GM13977 (cell line): ENCODE results near the gene TRMT61A.

ENCODE experiments used
- DNase-seq: peaks from one replicate; pipeline ENCODE4 v3.0.0; 2012; ENCODE audit warnings: low spot score
- CTCF ChIP-seq: IDR thresholded peaks from 2 replicates; pipeline ENCODE4 v1.5.1; 2012; ENCODE audit warnings: mild to moderate bottlenecking, control low read depth; ENCODE audit not compliant: insufficient read depth; ENCODE audit errors: extremely low read depth, missing control alignments
- in situ Hi-C: fragments of 300-500 bp; cut with MboI; formaldehyde crosslinking; loops from one replicate; pipeline ENCODE4 v1.12.0; 2022; ENCODE audit warnings: low sequenced_read_pairs, low pct_unique_long_range_greater_than_20kb, mixed read lengths, inconsistent platforms; ENCODE audit not compliant: unreplicated experiment

TRMT61A gene

DNA sequence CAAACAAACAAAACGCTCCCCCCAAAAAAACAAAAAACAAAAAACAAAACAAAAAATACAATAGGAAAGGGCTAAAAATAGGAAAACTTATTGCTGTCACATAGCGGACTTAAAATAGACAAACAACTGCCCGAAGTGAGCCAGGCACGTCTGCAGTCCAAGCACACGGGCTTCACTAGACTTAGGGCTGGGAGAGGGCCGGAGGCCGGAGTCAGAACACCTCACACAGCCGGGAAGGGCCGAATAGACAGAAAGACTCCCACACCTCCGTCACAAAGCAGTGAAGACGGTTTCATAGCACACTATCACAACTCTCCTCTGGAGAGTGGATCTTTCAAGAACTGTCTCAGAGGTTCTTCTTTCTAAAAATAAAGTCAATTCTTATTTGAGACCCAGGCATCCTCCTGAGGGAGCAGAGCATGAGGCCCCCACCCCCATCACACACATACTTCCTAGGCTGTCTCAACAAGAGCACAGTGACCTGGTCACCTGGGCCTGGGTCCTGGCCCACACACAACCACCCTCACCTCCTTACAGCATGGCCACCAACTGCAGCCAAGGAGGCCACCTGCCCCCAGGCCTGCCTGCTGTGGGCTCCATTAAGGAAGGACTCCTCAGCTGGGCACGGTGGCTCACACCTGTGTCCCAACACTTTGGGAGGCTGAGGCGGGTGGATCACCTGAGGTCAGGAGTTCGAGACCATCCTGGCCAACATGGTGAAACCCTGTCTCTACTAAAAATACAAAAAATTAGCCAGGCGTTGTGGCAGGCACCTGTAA, 26.8 kb downstream of the TRMT61A start:
- in situ Hi-C loops: loop anchor here (10.0 kb wide), 1 partner anchor 51 kb away; no protein-coding TSS in a partner anchor
- no peak for DNase-seq
- TF ChIP-seq CTCF: no peak

DNA sequence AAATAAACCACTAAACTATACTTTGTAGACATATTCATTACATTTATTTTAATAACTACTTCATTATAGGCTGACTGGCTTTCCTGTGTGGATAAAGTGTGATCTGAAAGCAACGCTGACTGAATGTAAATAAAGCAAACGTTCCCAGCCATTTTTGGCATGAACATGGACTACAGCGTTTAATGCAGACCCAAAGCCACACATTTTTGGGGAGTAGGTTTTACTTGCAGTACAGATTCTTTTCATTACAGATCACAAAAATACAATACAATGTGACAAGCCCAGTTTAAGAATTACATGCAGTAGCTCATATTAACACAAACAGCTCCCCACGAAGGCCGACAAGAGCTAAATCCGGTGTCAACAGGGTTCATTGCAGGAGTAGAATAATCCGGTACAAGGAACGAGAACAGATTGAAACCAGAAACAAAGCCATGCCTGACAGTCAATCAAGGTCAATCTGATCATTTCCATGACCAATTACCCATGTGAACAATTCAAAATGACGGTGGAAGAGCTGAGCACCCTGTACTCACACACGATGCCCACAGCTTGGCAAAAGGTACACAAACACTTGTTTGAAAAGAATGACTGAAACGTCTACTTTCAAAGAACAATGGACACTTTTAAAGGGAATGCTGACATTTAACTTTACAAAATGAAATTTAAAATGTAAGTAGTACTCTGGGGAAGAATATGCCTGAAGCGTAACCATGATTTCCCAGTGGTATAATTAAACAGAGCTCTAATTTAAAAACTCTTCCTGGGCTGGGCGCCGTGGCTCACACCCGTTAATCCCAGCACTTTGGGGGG, 28.2 kb downstream of the TRMT61A start:
- in situ Hi-C loops: loop anchor here (10.0 kb wide), 1 partner anchor 52 kb away; no protein-coding TSS in a partner anchor
- TF ChIP-seq CTCF: no peak
- no peak for DNase-seq

GRCh38 chr14:103558071-103558882, 29.3 kb downstream of the TRMT61A start:
- in situ Hi-C loops: loop anchor here (10.0 kb wide), 1 partner anchor 53 kb away; no protein-coding TSS in a partner anchor
- no peak for DNase-seq
- TF ChIP-seq CTCF: no peak

- in situ Hi-C loops: loop anchor here (10.0 kb wide), 1 partner anchor 55 kb away; no protein-coding TSS in a partner anchor
- no peak for DNase-seq
- TF ChIP-seq CTCF: no peak
Observed at GRCh38 chr14:103559766-103560165, 30.8 kb downstream of the TRMT61A start.

- in situ Hi-C loops: no loop called here
- no peak for DNase-seq
- TF ChIP-seq CTCF: no peak
Observed at GRCh38 chr14:103560691-103561090, 31.7 kb downstream of the TRMT61A start.
